NT2/D1 (cell line): Measurements from ENCODE around the gene PIEZO1.

Source experiments
- YY1 ChIP-seq: IDR thresholded peaks from 2 replicates; pipeline ENCODE4 v1.6.1; 2011; ENCODE audit not compliant: insufficient read length, insufficient read depth
- ZNF274 ChIP-seq: IDR thresholded peaks from 2 replicates; pipeline ENCODE4 v1.6.1; 2011; ENCODE audit warnings: mild to moderate bottlenecking, low read depth, low read length

GRCh38 chr16:88735121-88735520, 49.9 kb downstream of the PIEZO1 start:
- TF ChIP-seq ZNF274 = no peak
- TF ChIP-seq YY1 = no peak
